Suppressor macrophage treated with lipopolysaccharide for 4 hours (primary cell): Measurements from ENCODE around the gene NOL6.
"Not testable (repeated sequence)": the region's sequence is repeated elsewhere in the genome, so short reads cannot be mapped to it uniquely, and the experiment has no call there.

ENCODE experiments used
- DNase-seq: peaks from one replicate; pipeline ENCODE4 v3.0.0-alpha.2; 2020

The NOL6 gene

DNA sequence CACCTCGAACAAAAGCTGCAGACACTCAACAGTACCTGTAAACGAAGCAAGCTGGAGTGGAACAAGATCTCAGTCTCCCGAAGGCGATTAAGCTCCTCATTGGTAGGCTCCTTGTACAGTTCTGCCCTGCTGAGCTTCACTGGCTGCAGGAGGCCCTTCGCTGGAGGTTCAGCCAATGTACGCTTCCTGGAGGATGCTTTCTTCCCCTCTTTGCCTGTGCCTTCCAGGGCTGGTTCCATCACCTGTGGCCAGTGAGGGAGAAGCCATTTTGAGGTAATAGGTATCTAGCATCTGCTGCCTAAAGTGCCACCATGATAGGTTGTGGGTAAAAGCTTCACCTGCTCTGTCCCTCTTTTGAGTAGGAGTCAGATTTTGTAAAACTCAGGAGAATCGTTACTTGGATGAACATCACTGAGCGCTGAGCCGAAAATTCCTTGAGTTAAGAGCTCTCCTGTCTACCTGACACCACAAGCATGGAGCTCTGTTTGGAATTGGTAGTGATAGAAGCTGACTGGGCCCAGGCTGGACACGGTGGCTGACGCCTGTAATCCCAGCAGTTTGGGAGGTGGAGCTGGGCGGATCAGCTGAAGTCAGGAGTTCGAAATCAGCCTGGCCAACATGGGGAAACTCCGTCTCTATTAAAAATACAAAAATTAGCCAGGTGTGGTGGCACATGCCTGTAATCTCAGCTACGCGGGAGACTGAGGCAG is 1.4 kb downstream of the NOL6 start:
- DNase-seq, result no peak

DNA sequence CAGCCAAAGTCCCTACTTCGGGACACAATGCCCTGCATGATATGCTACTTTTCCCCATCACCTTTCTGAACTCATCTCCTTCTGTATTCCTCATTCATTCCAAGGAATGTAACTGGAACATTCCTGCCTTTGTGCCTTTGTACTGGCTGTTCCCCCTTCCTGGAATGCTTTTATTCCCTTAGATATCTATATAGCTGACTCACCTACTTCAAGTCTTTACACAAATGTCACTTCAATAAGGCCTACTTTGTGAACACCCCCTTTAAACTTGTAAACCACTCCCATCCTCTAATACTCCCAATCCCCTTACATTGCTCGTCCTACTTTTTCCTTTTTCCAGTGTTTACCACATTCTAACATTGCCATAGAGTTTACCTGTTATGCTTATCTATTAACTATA is 2.4 kb downstream of the NOL6 start:
- DNase-seq, result no peak

DNA sequence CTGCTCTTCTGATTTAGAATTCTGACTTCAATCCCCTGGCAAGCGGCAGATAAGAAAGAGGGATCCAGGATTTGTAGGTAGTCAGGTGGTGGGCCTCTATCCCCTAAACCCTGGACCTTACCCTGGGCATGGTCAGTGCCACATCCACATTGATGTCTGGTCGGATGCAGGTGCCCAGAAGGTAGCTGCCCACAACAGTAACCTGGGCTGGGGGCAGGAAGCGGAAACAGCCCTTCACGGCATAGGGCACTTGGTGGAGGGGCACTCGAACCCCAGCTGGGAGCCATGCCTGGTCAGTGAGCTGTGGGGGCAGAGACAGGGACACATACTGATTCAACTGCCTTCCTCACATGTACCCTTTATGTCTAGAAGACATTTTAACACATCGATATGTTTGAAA is 3.8 kb downstream of the NOL6 start:
- no peak for DNase-seq

GRCh38 chr9:33468797-33469621 is 4.7 kb downstream of the NOL6 start:
- DNase-seq, result no peak

GRCh38 chr9:33468215-33468730 is 5.5 kb downstream of the NOL6 start:
- no peak for DNase-seq

GRCh38 chr9:33467526-33467925 is 6.2 kb downstream of the NOL6 start:
- DNase-seq, result no peak

GRCh38 chr9:33466565-33467495 is 6.9 kb downstream of the NOL6 start:
- DNase-seq, result peak; percentile 65

- DNase-seq, result no peak
These were observed 7.8 kb downstream of the NOL6 start for GRCh38 chr9:33465596-33466564.

DNA sequence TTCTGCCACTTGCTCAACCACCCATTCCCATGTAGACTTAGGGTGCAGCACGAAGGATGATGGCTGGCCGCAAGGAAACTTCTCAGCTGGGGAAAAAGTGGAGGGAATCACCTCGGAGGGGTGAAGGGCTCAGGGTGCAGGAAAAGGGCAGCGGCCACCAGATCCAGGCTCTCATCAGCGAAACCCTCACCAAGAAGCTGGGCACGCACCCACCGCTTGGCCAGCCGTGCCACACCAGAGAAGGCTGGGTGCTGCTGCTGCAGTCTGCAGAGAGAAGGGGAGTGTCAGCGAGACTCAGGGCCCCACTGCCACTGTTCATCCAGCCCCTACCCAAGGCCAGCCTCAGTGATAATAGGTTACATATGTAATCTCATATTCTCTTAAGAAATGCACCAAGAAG is 8.6 kb downstream of the NOL6 start:
- DNase-seq, result no peak

DNA sequence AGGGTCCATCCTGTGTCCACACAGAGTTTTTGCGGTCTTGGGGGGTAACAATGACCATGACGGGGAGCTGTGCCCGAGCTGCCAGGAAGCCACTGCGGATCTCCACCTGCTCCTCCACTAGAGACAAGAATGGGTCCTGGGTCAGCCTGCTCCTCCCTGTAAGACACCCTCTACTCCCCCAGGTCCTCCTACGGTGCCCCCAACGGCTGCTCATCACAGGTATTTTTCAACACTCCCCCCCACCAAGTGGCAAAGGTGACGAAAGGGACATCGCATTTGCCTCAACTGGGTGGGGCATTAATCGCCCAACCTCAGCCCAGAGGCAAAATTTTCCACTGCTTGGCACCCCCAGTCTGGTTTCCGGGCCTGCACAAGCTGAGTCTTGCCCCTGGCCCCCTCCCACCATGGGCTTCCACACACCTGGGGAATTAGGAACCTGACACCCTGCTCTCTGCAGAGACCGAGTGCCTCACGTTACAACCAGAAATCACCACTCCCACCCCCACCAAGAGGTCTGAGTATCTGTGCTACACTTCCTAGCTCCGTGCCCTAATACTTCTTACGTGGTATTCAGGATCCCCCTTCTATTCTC is 9.6 kb downstream of the NOL6 start:
- DNase-seq, result no peak

DNA sequence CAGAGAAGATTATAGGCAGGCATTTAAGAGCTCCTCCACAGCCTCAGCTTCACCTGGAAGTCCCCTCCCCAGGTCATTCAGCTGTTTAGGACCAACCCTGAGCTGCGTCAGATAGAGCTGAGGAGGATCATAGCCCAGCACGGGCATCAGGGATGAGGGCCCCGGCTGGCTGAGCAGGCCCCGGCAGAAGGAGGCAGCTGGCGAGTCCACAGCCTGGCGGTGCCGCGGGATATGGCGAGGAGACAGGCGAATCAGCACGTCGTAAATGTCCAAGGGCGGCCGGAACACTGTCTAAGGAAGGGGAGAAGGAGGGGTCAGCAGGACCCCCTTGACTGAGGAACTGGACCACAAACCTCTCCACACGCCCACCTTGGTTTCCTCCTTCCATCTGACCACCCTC is 10.6 kb downstream of the NOL6 start:
- DNase-seq, result no peak

DNA sequence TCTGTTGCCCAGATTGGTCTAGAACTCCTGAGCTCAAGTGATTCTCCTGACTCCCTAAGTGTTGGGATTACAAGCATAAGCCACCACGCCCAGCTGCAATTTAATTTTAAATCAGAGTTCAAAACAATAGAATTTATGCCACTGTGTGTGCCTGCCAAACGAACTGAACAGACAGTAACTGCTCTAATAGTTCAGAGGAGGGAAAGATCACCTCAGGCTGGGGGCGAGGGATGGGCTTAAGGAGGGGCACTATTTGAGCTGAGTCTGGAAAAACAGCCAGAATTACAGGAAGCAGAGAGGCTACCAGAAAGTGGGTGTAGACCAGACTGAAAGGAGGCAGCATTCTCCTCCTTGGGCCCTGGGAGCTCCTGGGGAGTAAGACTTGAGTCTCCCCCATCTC is 12.2 kb downstream of the NOL6 start:
- no peak for DNase-seq

DNA sequence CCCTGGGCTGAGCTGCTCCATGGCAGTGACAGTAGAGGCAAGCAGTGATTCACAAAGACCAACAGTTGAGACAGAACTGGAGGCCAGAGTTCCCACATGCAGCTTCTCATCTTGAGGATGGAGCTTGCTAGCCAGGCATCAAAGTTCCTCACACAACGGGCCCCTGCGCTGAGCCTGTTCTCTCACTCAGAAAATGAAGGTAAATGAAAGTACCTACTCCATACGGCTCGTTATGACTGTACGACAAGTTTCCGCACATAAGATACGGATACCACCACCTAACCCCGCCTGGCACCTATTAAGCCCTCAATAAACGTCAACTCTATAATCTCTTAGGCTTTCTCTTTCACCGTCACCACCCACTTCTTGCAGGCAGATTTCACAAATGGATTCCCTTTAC is 12.9 kb downstream of the NOL6 start:
- no peak for DNase-seq

DNA sequence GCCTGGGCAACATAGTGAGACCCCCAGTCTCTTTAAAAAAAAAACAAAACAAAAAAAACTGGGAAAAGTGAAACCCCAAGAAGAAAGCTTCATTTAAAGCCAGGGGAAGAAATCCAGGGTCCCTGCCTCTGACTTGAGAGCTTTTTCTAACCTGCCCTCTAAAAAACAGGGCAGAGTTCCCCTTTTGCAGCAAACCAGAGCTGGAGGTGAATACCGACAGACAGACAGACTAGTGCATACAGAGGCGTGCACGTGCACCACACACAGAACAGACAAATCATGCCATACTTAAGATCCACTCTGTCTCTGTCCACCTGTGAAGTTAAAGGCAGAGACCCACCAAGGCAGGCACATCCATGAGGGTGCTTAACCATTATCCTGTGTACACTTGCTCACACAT is 14.6 kb downstream of the NOL6 start:
- DNase-seq, result no peak

DNA sequence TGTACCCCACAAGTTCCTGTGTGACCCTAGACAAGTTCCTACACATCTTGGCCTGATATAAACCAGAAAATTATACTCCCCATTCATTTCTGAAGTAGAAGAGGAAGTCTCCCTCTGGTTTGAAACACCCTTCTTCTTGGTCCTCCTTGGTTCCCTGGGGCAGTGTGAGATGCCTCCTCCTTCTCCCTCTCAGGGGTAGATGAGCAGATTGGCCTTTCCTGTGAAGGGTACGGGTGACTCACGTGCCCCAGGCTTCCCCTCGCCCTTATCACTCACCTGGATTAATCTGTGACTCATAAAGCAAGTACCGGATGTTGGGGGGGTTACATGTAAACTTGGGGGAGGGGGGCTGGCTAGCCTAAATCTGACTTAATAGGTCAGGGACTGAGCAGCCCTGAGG is 15.3 kb downstream of the NOL6 start:
- no peak for DNase-seq

DNA sequence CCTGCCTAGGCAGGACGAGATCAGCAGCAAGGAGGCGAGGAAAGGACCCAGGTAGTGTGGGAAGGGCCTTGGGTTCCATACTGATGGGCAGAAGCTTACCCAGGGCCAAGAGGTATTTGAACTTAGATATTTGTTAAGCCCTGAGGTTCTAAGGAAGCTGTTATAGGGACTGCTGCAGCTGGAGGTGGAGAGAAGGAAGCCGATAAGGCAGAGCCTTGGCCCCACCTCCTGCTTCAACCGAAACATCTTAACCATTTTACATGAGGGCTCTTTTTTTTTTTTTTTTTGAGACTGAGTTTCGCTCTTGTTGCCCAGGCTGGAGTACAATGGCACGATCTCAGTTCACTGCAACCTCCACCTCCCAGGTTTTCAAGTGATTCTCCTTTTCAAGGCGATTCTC is 17.8 kb downstream of the NOL6 start:
- no peak for DNase-seq

- DNase-seq, result not testable (repeated sequence)
These were observed 18.3 kb downstream of the NOL6 start for GRCh38 chr9:33455456-33455855.

DNA sequence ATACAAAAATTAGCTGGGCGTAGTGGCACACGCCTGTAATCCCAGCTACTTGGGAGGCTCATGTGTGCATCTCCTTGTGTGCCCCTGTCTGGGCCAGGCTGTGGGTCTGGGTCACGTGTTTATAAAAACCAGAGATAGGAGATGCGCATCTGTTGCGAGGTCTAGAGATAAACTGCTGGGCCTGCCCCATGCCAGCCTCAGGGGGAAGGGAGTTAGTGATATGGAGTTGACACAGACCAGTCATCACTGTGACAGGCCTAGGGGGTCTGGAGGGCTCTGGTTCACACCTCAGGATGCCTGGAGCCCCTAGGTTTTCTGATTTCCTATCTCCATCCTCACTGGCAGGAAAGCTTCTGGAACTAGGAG is 19.1 kb downstream of the NOL6 start:
- DNase-seq, result not testable (repeated sequence)

DNA sequence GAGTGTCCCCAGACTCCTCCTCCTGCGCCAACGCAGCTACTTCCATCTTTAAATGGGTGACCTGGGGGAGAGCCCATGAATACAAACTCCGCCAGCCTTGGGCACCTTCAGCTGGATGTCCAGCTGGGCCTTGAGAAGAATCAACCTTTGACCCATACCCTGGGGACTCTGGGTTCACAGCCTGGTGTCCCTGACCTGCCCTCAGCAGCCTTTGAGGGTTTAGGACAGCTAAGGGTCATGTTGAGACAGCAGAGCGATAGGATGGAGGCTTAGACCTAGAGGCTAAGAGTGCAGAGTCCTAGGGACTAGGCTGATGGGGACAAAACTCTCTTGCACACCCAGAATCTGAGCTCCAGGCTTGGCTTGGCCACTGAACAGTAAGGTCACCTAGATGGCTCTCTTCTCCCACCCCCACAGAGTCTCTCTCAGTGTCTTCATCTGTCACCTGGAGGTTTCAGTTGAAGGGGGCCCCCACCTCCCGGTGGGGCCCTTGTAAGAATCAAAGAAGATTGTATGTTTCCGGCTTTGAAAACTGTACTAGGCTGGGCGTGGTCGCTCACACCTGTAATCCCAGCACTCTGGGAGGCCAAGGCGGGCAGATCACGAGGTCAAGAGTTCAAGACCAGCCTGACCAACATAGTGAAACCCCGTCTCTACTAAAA is 19.6 kb downstream of the NOL6 start:
- no peak for DNase-seq

GRCh38 chr9:33453286-33453860 is 20.4 kb downstream of the NOL6 start:
- DNase-seq, result no peak

GRCh38 chr9:33452828-33453271 is 20.9 kb downstream of the NOL6 start:
- DNase-seq, result peak; percentile 70
